Mesenchymal stem cell (in vitro differentiated cells and primary cell): ENCODE results near the gene NELFB.

ENCODE experiments used
- DNase-seq: peaks from one replicate; pipeline ENCODE4 v3.0.0-alpha.2; 2013
- H2AFZ ChIP-seq: one replicate; pipeline ENCODE4 v1.6.1; 2013; ENCODE audit warnings: low read depth, mild to moderate bottlenecking, control low read depth, inconsistent platforms, low read length, moderate library complexity
- H2AK5ac ChIP-seq: 2 replicates; pipeline ENCODE4 v1.6.1; 2013; ENCODE audit warnings: low read length, moderate library complexity, mild to moderate bottlenecking, inconsistent platforms; ENCODE audit not compliant: severe bottlenecking
- H2BK120ac ChIP-seq: one replicate; pipeline ENCODE4 v1.6.1; 2013; ENCODE audit warnings: low read depth, mild to moderate bottlenecking, inconsistent platforms, low read length, moderate library complexity
- H2BK12ac ChIP-seq, 2 experiments: one replicate each; pipeline ENCODE4 v1.6.1; 2013; ENCODE audit warnings: inconsistent platforms in 2 of 2, low read length in 2 of 2, mild to moderate bottlenecking in 2 of 2, moderate library complexity in 2 of 2, control low read depth in 1 of 2
- H2BK15ac ChIP-seq: one replicate; pipeline ENCODE4 v1.6.1; 2013; ENCODE audit warnings: mild to moderate bottlenecking, low read depth, inconsistent platforms; ENCODE audit not compliant: poor library complexity, severe bottlenecking
- H2BK5ac ChIP-seq: 2 replicates; pipeline ENCODE4 v1.6.1; 2013; ENCODE audit warnings: low read depth, mild to moderate bottlenecking, low read length, control low read depth, inconsistent platforms; ENCODE audit not compliant: poor library complexity, severe bottlenecking
- H3K14ac ChIP-seq, 2 experiments: one replicate each; pipeline ENCODE4 v1.6.1; 2013; ENCODE audit warnings: inconsistent platforms in 2 of 2, low read length in 2 of 2, control low read depth in 1 of 2, mild to moderate bottlenecking in 1 of 2, moderate library complexity in 1 of 2
- H3K18ac ChIP-seq, 2 experiments: one replicate each; pipeline ENCODE4 v1.6.1; 2013; ENCODE audit warnings: inconsistent platforms in 2 of 2, low read length in 2 of 2, control low read depth in 1 of 2, low read depth in 1 of 2, mild to moderate bottlenecking in 1 of 2
- H3K23ac ChIP-seq, 2 experiments: one replicate each; pipeline ENCODE4 v1.6.1; 2013; ENCODE audit warnings: inconsistent platforms in 2 of 2, low read length in 2 of 2, mild to moderate bottlenecking in 2 of 2, moderate library complexity in 2 of 2, control low read depth in 1 of 2
- H3K27ac ChIP-seq: 2 replicates; pipeline ENCODE4 v1.5.1; 2013; ENCODE audit warnings: mild to moderate bottlenecking, moderate library complexity, low read length, control low read depth, inconsistent platforms; ENCODE audit not compliant: poor library complexity, severe bottlenecking
- H3K27me3 ChIP-seq, 2 experiments: 2 replicates each; pipeline versions ENCODE4 v1.6.1 to v1.7.0; 2013; ENCODE audit warnings: low read length in 2 of 2, mild to moderate bottlenecking in 2 of 2, moderate library complexity in 2 of 2, control low read depth in 1 of 2, inconsistent platforms in 1 of 2; ENCODE audit not compliant: control insufficient read depth in 1 of 2, insufficient read depth in 1 of 2
- H3K36me3 ChIP-seq, 2 experiments: 2 replicates each; pipeline versions ENCODE4 v1.6.1 to v1.7.0; 2013; ENCODE audit warnings: low read length in 2 of 2, control low read depth in 1 of 2, inconsistent platforms in 1 of 2, low read depth in 1 of 2, mild to moderate bottlenecking in 1 of 2; ENCODE audit not compliant: insufficient read depth in 2 of 2, control insufficient read depth in 1 of 2
- H3K4ac ChIP-seq, 2 experiments: one replicate each; pipeline ENCODE4 v1.6.1; 2013; ENCODE audit warnings: inconsistent platforms in 2 of 2, low read length in 2 of 2, mild to moderate bottlenecking in 2 of 2, moderate library complexity in 2 of 2, control low read depth in 1 of 2, low read depth in 1 of 2
- H3K4me1 ChIP-seq: 2 replicates; pipeline ENCODE4 v1.6.1; 2013; ENCODE audit warnings: low read depth, low read length, control low read depth; ENCODE audit not compliant: control insufficient read depth, insufficient read depth
- H3K4me2 ChIP-seq: 2 replicates; pipeline ENCODE4 v1.6.1; 2013; ENCODE audit warnings: low read length, mild to moderate bottlenecking, inconsistent platforms; ENCODE audit not compliant: poor library complexity, severe bottlenecking
- H3K4me3 ChIP-seq, 2 experiments: 2 replicates each; pipeline versions ENCODE4 v1.5.1 to v1.7.0; 2013; ENCODE audit warnings: low read length in 2 of 2, mild to moderate bottlenecking in 2 of 2, control low read depth in 1 of 2, low read depth in 1 of 2; ENCODE audit not compliant: insufficient read depth in 1 of 2
- H3K79me1 ChIP-seq: replicated peaks from 2 replicates; pipeline ENCODE4 v1.6.1; 2013; ENCODE audit warnings: mild to moderate bottlenecking, control low read depth, low read length, inconsistent platforms; ENCODE audit not compliant: poor library complexity, severe bottlenecking
- H3K9ac ChIP-seq: 2 replicates; pipeline ENCODE4 v1.7.0; 2013; ENCODE audit warnings: mild to moderate bottlenecking, low read length, moderate library complexity
- H3K9me3 ChIP-seq: 2 replicates; pipeline ENCODE4 v1.7.0; 2013; ENCODE audit warnings: mild to moderate bottlenecking, low read length; ENCODE audit not compliant: control insufficient read depth
- H4K8ac ChIP-seq: one replicate; pipeline ENCODE4 v1.6.1; 2013; ENCODE audit warnings: inconsistent platforms, mild to moderate bottlenecking, low read length, moderate library complexity
- H4K91ac ChIP-seq: one replicate; pipeline ENCODE4 v1.6.1; 2013; ENCODE audit warnings: mild to moderate bottlenecking, low read length, inconsistent platforms
- WGBS: methylation state at CpG from one replicate; pipeline ENCODE4 v1.1.7; 2013; ENCODE audit warnings: mixed read lengths; 5-methylcytosine and 5-hydroxymethylcytosine counted together

NELFB gene

GRCh38 chr9:137269231-137269772 is 14.2 kb downstream of the NELFB start:
- Histone ChIP-seq H2BK5ac (no peak overlapping the region), H2AFZ (no peak overlapping the region), H4K8ac (peak overlapping the region; percentile 95), H2BK15ac (peak overlapping the region; percentile 95), H3K79me1 (peaks cover 51% of the 10 kb centered on the region), H4K91ac (peak overlapping the region; percentile 99), H3K18ac (peak overlapping the region; percentile 97 to 100), H3K4ac (peak overlapping the region; percentile 99 to 100), H3K9ac (no peak overlapping the region), H3K23ac (no peak overlapping the region), H3K4me1 (peaks cover 24% of the 10 kb centered on the region), H3K27ac (no peak overlapping the region), H3K4me3 (no peak overlapping the region), H2AK5ac (no peak overlapping the region), H2BK12ac (peak overlapping the region; percentile 99), H2BK120ac (peak overlapping the region; percentile 91), H3K9me3 (no peaks in the 10 kb centered on the region), H3K4me2 (no peak overlapping the region), H3K14ac (peak overlapping the region in 1 of 2 experiments; percentile 86), H3K27me3 (no peaks in the 10 kb centered on the region), H3K36me3 (peaks cover 77 to 92% of the 10 kb centered on the region in 2 experiments)
- DNase-seq = peak; percentile 92
- WGBS = 47% methylated on average over 17 of the region's 17 CpGs

DNA sequence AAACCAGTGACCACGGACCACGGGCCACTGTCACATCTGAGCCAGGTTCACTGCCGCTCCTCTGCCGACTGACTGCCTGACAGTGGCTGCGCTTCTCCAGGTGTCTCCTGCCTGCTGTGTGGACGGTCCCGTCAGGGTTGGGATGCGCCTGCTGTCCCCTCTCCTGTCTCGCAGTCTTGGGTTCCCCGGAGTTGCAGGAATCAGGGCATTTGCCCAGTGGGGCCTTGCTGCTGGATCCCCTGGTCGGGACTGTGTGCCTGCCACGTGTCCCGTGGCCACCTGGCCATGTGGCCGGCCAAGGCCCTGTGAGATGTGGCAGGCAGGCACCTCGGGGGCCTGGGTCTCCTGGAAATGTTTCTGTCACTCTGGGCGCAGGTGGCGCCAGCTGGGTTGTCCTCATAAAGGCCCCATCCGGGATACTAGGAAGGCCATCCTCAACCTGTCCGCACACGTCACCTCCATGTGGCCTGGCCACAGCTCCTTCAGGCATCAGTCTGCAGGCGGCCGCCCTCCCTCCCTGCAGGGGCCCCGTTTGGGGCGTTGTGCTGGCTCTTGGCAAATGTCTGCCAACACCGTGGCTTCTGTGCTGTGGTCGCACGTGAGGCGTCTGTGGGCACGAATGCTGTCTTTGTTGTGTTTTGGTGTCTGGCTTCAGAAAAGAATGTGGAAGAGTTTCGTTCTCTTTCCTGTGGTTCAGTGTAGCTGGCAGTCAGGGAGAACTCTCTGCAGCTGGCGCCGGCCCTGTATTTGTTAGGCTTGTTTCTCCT is 16.0 kb downstream of the NELFB start:
- Histone ChIP-seq H3K18ac (peak overlapping the region in 1 of 2 experiments; percentile 54), H3K9me3 (no peaks in the 10 kb centered on the region), H3K27ac (no peak overlapping the region), H3K79me1 (peaks cover 47% of the 10 kb centered on the region), H3K4me3 (no peak overlapping the region), H2BK120ac (no peak overlapping the region), H3K4me2 (no peak overlapping the region), H3K36me3 (peaks cover 63 to 80% of the 10 kb centered on the region in 2 experiments), H2BK12ac (peak overlapping the region in 1 of 2 experiments; percentile 37), H2BK5ac (no peak overlapping the region), H2AK5ac (no peak overlapping the region), H3K4ac (no peak overlapping the region), H3K4me1 (peaks cover 31% of the 10 kb centered on the region), H3K9ac (no peak overlapping the region), H3K23ac (no peak overlapping the region), H2AFZ (no peak overlapping the region), H4K8ac (no peak overlapping the region), H2BK15ac (no peak overlapping the region), H4K91ac (no peak overlapping the region), H3K27me3 (no peaks in the 10 kb centered on the region), H3K14ac (no peak overlapping the region)
- WGBS = 97% methylated on average over 32 of the region's 32 CpGs
- DNase-seq = no peak

- 76% methylated on average over 3 of the region's 3 CpGs for WGBS
- no peak overlapping the region for H3K27ac ChIP-seq
Measured at GRCh38 chr9:137271696-137272076, 16.6 kb downstream of the NELFB start.

DNA sequence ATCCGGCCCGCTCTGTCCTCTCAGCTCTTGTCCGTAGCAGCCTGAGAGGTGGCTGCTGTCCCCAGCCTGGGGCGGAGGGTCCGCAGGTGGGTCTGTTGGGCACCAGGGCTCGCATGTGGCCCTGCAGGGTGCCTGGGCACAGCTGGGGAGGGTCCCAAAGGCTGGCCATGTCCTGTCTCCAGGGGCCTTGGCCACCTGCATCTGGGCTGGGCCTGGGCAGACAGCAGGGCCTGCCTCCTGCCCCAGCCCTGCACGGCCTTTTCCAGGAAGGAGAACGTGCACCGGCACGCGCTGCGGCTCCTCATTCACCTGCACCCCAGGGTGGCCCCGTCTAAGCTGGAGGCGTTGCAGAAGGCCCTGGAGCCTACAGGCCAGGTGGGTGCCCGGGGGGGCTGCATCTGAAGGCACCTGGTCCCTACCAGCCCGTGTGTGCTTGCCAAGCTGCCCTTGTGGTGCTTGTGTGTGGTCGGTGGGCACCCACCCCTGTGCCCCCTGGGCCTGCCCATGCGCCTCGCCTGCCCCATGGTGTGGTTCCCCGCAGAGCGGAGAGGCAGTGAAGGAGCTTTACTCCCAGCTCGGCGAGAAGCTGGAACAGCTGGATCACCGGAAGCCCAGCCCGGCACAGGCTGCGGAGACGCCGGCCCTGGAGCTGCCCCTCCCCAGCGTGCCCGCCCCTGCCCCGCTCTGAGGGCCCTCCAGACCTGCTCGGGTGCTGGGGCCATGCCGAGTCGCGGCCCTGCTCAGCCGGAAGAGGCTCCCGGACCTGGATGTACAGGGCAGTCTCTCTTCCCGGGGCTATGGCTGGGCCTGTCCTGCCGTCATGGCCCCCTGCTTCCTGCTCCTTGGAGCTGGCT is 17.3 kb downstream of the NELFB start:
- Histone ChIP-seq H3K9ac (no peak overlapping the region), H3K9me3 (no peaks in the 10 kb centered on the region), H3K27me3 (no peaks in the 10 kb centered on the region), H2BK5ac (no peak overlapping the region), H3K14ac (no peak overlapping the region), H2BK12ac (no peak overlapping the region), H4K91ac (peak overlapping the region; percentile 57), H3K4ac (peak overlapping the region in 1 of 2 experiments; percentile 59), H3K27ac (no peak overlapping the region), H2AK5ac (no peak overlapping the region), H3K23ac (no peak overlapping the region), H3K4me2 (no peak overlapping the region), H3K36me3 (peaks cover 52 to 70% of the 10 kb centered on the region in 2 experiments), H3K4me3 (no peak overlapping the region), H3K18ac (peak overlapping the region in 1 of 2 experiments; percentile 51), H2BK120ac (peak overlapping the region; percentile 42), H2AFZ (no peak overlapping the region), H4K8ac (no peak overlapping the region), H3K79me1 (peaks cover 39% of the 10 kb centered on the region), H3K4me1 (peaks cover 43% of the 10 kb centered on the region), H2BK15ac (no peak overlapping the region)
- DNase-seq = no peak
- WGBS = 94% methylated on average over 39 of the region's 39 CpGs

More at GRCh38 chr9:137271696-137272076, 16.6 kb downstream of the NELFB start:
- H3K14ac ChIP-seq = no peak overlapping the region
- H2BK12ac ChIP-seq = no peak overlapping the region
- no peak overlapping the region for H4K91ac ChIP-seq
- H3K23ac ChIP-seq = no peak overlapping the region
- H2BK5ac ChIP-seq = no peak overlapping the region
- H3K36me3 ChIP-seq = peaks cover 58 to 78% of the 10 kb centered on the region in 2 experiments
- no peak overlapping the region for H2BK15ac ChIP-seq
- no peak for DNase-seq
- H3K4me3 ChIP-seq = no peak overlapping the region
- no peak overlapping the region for H3K4ac ChIP-seq
- peaks cover 35% of the 10 kb centered on the region for H3K4me1 ChIP-seq
- H4K8ac ChIP-seq = no peak overlapping the region
- peaks cover 41% of the 10 kb centered on the region for H3K79me1 ChIP-seq
- H3K9ac ChIP-seq = no peak overlapping the region
- no peak overlapping the region for H2AFZ ChIP-seq
- H3K9me3 ChIP-seq = no peaks in the 10 kb centered on the region
- peak overlapping the region; percentile 42 for H2BK120ac ChIP-seq
- no peaks in the 10 kb centered on the region for H3K27me3 ChIP-seq
- no peak overlapping the region for H3K18ac ChIP-seq
- no peak overlapping the region for H2AK5ac ChIP-seq
- no peak overlapping the region for H3K4me2 ChIP-seq
